Brain microvascular endothelial cell (primary cell): Measurements from ENCODE around the gene CPZ.

ENCODE experiments used
- DNase-seq: peaks from one replicate; pipeline ENCODE4 v3.0.0-alpha.2; 2020
- H3K27ac ChIP-seq: fragments of 250-450 bp; sonication (Bioruptor Pico); 2 replicates; pipeline ENCODE4 v1.5.1; 2020; ENCODE audit warnings: mild to moderate bottlenecking, moderate library complexity
- H3K27me3 ChIP-seq: fragments of 250-450 bp; sonication (Bioruptor Pico); replicated peaks from 2 replicates; pipeline ENCODE4 v1.5.1; 2020; ENCODE audit warnings: mild to moderate bottlenecking
- H3K36me3 ChIP-seq: fragments of 250-450 bp; sonication (Bioruptor Pico); replicated peaks from 2 replicates; pipeline ENCODE4 v1.5.1; 2020; ENCODE audit warnings: mild to moderate bottlenecking
- H3K4me3 ChIP-seq: 2 replicates; pipeline ENCODE4 v1.5.1; 2011; ENCODE audit warnings: low read depth, mild to moderate bottlenecking, control low read depth, low read length, moderate library complexity
- CTCF ChIP-seq: IDR thresholded peaks from 2 replicates; pipeline ENCODE4 v1.5.1; 2011; ENCODE audit warnings: low read depth, mild to moderate bottlenecking, moderate library complexity, low read length, control low read depth, inconsistent platforms; ENCODE audit errors: missing control alignments
- in situ Hi-C: cut with HindIII; loops from 2 replicates; pipeline ENCODE4 v1.10.0; 2017; ENCODE audit warnings: low sequenced_read_pairs, low pct_ligation_motif_present

The CPZ gene

DNA sequence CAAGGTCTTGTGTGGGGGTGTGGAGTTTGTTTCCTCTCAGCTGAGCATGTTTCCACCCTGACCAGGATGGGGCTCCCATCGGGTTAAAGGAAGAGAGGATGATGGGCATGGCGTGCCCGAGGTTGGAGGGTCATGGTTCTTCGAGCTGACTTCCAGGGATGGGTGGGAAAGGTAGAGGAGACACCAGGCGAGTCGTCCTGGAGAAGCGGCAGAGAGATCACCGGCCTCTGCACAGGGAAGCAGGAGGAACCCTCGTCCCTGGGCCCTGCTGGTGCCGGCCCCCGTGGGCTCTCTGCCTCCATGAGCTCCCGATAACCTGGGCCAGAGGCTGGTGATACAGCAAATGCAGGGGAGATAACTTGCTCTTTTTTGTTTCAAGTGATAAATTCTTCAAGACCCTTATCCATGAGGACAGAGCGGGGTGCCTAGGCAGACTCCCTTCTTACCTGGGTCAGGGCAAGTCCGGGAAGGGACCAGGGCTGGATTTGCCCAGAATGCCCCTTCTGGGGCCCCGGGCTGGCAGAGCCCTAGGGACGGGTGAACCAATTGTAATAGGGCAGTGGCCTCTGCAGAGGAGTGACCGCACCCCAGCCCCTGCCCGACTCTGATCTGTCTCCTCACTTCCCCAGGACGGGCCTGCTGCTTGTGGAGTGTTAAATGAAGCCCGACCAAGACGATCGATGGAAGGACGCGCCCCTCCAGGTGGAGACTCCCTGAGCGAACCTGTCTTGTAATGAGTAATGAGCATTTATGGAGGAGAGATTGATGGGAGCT is 63.0 kb downstream of the CPZ start:
- in situ Hi-C loops: no loop called here
- Histone ChIP-seq H3K4me3 (no peak overlapping the region), H3K27ac (no peak overlapping the region), H3K27me3 (peaks cover 1% of the 10 kb centered on the region), H3K36me3 (no peaks in the 10 kb centered on the region)
- no peak for DNase-seq
- no peak for TF ChIP-seq CTCF

DNA sequence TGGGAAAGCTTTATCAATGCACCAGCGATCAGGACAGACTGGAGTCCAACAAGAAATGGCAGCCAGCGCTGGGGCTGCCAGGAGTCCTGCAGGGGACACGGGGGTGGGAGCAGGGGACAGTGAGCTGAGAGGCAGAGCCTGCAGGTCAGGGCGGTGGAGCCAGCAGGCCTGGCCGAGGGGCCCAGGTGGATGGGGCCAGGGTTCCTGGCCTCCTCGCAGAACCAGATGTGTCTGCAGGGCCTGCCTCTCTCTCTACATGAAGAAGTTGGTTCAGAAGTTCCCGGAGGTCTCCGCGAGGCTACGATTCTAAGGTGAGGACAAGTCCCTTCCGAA is 63.6 kb downstream of the CPZ start:
- no peak overlapping the region for H3K27ac ChIP-seq
- in situ Hi-C loops: no loop called here

GRCh38 chr4:8656711-8657380 is 64.3 kb downstream of the CPZ start:
- DNase-seq: no peak
- H3K36me3 ChIP-seq: no peaks in the 10 kb centered on the region
- no peak overlapping the region for H3K4me3 ChIP-seq
- in situ Hi-C loops: no loop called here
- TF ChIP-seq CTCF: no peak
- no peaks in the 10 kb centered on the region for H3K27me3 ChIP-seq
- no peak overlapping the region for H3K27ac ChIP-seq

More for the DNA sequence above, 63.6 kb downstream of the CPZ start:
- DNase-seq: no peak
- TF ChIP-seq CTCF: no peak
- Histone ChIP-seq H3K27me3 (no peaks in the 10 kb centered on the region), H3K36me3 (no peaks in the 10 kb centered on the region), H3K4me3 (no peak overlapping the region)

DNA sequence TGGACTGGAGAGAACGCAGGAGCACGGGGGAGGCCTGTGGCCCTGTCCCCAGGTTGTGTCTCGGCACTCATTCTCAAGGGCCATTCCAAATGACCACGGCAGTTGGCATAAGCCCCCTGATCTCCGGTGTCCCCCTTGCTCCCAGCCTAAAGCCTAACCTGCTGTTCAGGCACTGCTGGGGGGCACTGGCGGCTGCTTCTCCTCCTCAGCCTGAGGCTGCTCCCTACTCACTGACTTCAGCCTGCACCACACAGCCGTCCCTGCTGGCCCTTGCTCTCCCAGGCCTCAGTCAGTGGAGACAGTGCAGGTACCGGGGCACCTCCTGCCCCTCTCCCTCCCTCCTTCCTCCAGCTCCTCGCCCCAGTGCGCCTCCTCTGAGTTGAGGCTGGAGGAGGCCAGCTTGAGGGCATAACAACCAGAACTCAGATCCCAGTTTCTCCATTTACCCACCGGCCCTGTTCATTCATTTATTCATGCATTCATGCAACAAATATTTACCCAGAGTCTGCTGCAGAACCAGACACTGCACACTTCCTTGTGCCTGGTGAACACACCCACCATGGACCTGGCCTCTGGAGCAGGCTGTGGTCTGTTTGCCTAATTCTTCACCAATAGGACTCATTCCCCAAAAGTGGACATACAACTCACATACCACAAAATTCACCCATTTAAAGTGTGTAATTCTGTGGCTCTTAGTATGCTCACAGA is 65.0 kb downstream of the CPZ start:
- H3K4me3 ChIP-seq: no peak overlapping the region
- DNase-seq: no peak
- H3K36me3 ChIP-seq: no peaks in the 10 kb centered on the region
- in situ Hi-C loops: no loop called here
- no peak for TF ChIP-seq CTCF
- no peaks in the 10 kb centered on the region for H3K27me3 ChIP-seq
- no peak overlapping the region for H3K27ac ChIP-seq

DNA sequence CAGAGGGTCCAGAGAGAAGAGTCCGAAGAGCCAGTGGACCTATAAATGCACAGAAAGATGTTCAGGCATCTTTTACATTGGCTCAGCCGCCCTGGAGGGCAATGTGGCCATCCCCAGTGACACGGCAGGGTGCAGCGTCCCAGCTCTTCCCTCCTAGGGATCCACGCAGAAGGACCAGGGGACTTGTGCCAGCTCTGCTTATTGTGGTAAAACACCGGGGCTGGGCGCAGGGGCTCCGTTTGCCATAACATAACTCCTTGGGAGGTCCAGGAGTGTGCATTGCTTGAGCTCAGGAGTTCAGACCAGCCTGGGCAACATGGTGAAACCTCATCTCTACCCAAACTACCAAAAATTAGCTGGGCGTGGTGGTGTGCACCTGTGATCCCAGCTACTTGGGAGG is 70.2 kb downstream of the CPZ start:
- no peaks in the 10 kb centered on the region for H3K36me3 ChIP-seq
- TF ChIP-seq CTCF: no peak
- no peak for DNase-seq

More for the DNA sequence above, 70.2 kb downstream of the CPZ start:
- no peaks in the 10 kb centered on the region for H3K27me3 ChIP-seq
- no peak overlapping the region for H3K4me3 ChIP-seq
- in situ Hi-C loops: no loop called here
- no peak overlapping the region for H3K27ac ChIP-seq
